Transverse colon (tissue), 4 donors: Measurements from ENCODE around the gene UIMC1.

Experiments used
- CTCF ChIP-seq, 5 experiments: fragments of 200-600 bp in 3 of 5; fragments of 450-650 bp in 2 of 5; sonication (generic) in 3 of 5; IDR thresholded peaks; 1 replicate in 2 of 5; 2 replicates in 3 of 5; pipeline ENCODE4 v1.5.1; 2016 to 2017; ENCODE audit warnings: antibody characterized with exemption in 5 of 5, inconsistent platforms in 3 of 5, mild to moderate bottlenecking in 2 of 5, moderate library complexity in 1 of 5
- POLR2A ChIP-seq: fragments of 450-650 bp; IDR thresholded peaks from one replicate; pipeline ENCODE4 v1.6.1; 2016; ENCODE audit warnings: antibody characterized with exemption, mild to moderate bottlenecking, moderate library complexity
- POLR2AphosphoS5 ChIP-seq, 3 donors: sonication (generic); formaldehyde crosslinking; IDR thresholded peaks; one replicate each; pipeline ENCODE4 v1.6.1; 2016; ENCODE audit warnings: antibody characterized with exemption in 3 of 3

- no peak for TF ChIP-seq POLR2AphosphoS5 (IDR thresholded peaks at IDR 0.05)
- no peak for TF ChIP-seq CTCF (IDR thresholded peaks at IDR 0.05)
- TF ChIP-seq POLR2A: no peak
Observed at GRCh38 chr5:176887252-176887849, 119.2 kb downstream of the UIMC1 start.
